H1 (cell line): Measurements from ENCODE around the gene SLC16A8. TPM values are rescaled to one million over a fixed set of nuclear protein-coding genes. Genes with fewer than 3 reads are reported as not detected.

Source experiments
- CTCF ChIA-PET: fragments of 300-600 bp; sonication (Branson Sonifier 250); formaldehyde crosslinking; loops from one replicate; lab custom pipeline; 2021; ENCODE audit not compliant: partially characterized antibody; lab: Charles Lee
- POLR2A ChIA-PET: fragments of 300-600 bp; sonication (Branson Sonifier 250); formaldehyde crosslinking; loops from one replicate; lab custom pipeline; 2021; ENCODE audit warnings: inconsistent platforms; ENCODE audit not compliant: partially characterized antibody; lab: Charles Lee
- DNase-seq, 2 experiments: peaks; one replicate each; pipeline versions ENCODE4 v3.0.0 to v3.0.0-alpha.2; 2010 to 2022; ENCODE audit warnings: low spot score in 2 of 2, low read depth in 1 of 2, mixed read lengths in 1 of 2
- FAIRE-seq: peaks from 2 replicates; lab custom pipeline; 2011; peaks lifted over from hg19 to GRCh38; lab: Jason Lieb, UNC
- H2AFZ ChIP-seq: 2 replicates; pipeline ENCODE4 v1.8.1; 2012; ENCODE audit warnings: low read length, inconsistent platforms
- H2AK5ac ChIP-seq: 2 replicates; pipeline ENCODE4 v1.6.1; 2013; ENCODE audit warnings: low read depth, low read length
- H2BK120ac ChIP-seq: replicated peaks from 2 replicates; pipeline ENCODE3; 2013; ENCODE audit warnings: low read depth, low read length, inconsistent platforms
- H2BK12ac ChIP-seq: 2 replicates; pipeline ENCODE4 v1.6.1; 2013; ENCODE audit warnings: low read depth, low read length
- H2BK15ac ChIP-seq: 2 replicates; pipeline ENCODE4 v1.6.1; 2013; ENCODE audit warnings: low read length
- H2BK20ac ChIP-seq: 2 replicates; pipeline ENCODE4 v1.6.1; 2013; ENCODE audit warnings: low read length
- H2BK5ac ChIP-seq: 2 replicates; pipeline ENCODE4 v1.6.1; 2013; ENCODE audit warnings: low read depth, low read length
- H3K14ac ChIP-seq: 2 replicates; pipeline ENCODE4 v1.6.1; 2013; ENCODE audit warnings: inconsistent platforms; ENCODE audit not compliant: insufficient read length
- H3K18ac ChIP-seq: 2 replicates; pipeline ENCODE4 v1.6.1; 2013; ENCODE audit warnings: low read length; ENCODE audit errors: extremely low read depth
- H3K23ac ChIP-seq: 2 replicates; pipeline ENCODE4 v1.6.1; 2013; ENCODE audit warnings: inconsistent platforms; ENCODE audit not compliant: insufficient read length
- H3K23me2 ChIP-seq: 2 replicates; pipeline ENCODE4 v1.6.1; 2013; ENCODE audit warnings: low read depth, low read length
- H3K27ac ChIP-seq: 2 replicates; pipeline ENCODE4 v1.6.1; 2011; ENCODE audit warnings: low read depth, low read length, inconsistent platforms
- H3K27me3 ChIP-seq, 4 experiments: replicated peaks in 1 of 4; 1 replicate in 1 of 4; 2 replicates in 3 of 4; pipeline versions ENCODE4 v1.6.1 to v1.8.1; 2011 to 2013; ENCODE audit warnings: low read length in 3 of 4, mild to moderate bottlenecking in 3 of 4, inconsistent platforms in 2 of 4, mixed read lengths in 2 of 4, moderate library complexity in 1 of 4; ENCODE audit not compliant: control insufficient read depth in 3 of 4, insufficient read depth in 3 of 4; ENCODE audit errors: extremely low read depth in 1 of 4
- H3K36me3 ChIP-seq, 4 experiments: 2 replicates each; pipeline versions ENCODE4 v1.6.1 to v1.8.1; 2011 to 2013; ENCODE audit warnings: mild to moderate bottlenecking in 4 of 4, low read length in 3 of 4, moderate library complexity in 2 of 4, control low read depth in 1 of 4, inconsistent platforms in 1 of 4; ENCODE audit not compliant: insufficient read depth in 4 of 4, control insufficient read depth in 2 of 4
- H3K4ac ChIP-seq: replicated peaks from 2 replicates; pipeline ENCODE3; 2013; ENCODE audit warnings: low read length, low read depth, mixed read lengths, inconsistent platforms; ENCODE audit not compliant: insufficient read length
- H3K4me1 ChIP-seq, 4 experiments: replicated peaks in 1 of 4; 1 replicate in 1 of 4; 2 replicates in 3 of 4; pipeline versions ENCODE4 v1.6.1 to v1.8.1; 2011 to 2013; ENCODE audit warnings: low read length in 3 of 4, inconsistent platforms in 2 of 4, mixed read lengths in 1 of 4; ENCODE audit not compliant: insufficient read depth in 4 of 4, control insufficient read depth in 3 of 4
- H3K4me2 ChIP-seq, 2 experiments: 2 replicates each; pipeline versions ENCODE4 v1.6.1 to v1.8.1; 2011 to 2013; ENCODE audit warnings: low read depth in 2 of 2, low read length in 2 of 2, control low read depth in 1 of 2, inconsistent platforms in 1 of 2, mild to moderate bottlenecking in 1 of 2; ENCODE audit not compliant: insufficient read depth in 1 of 2
- H3K4me3 ChIP-seq, 4 experiments: fragments of 200-600, 300-600 bp in 1 of 4; sonication (generic), shearing (Covaris generic), sonication (Bioruptor Twin) in 1 of 4; 2 replicates each; pipeline versions ENCODE4 v1.5.1 to v1.8.1; 2011 to 2016; ENCODE audit warnings: low read length in 4 of 4, low read depth in 3 of 4, control low read depth in 2 of 4, inconsistent platforms in 2 of 4, mild to moderate bottlenecking in 2 of 4, mixed read lengths in 1 of 4, moderate library complexity in 1 of 4; ENCODE audit not compliant: insufficient read depth in 2 of 4; ENCODE audit errors: extremely low read depth in 1 of 4
- H3K56ac ChIP-seq: replicated peaks from 2 replicates; pipeline ENCODE3; 2013; ENCODE audit warnings: low read depth, mild to moderate bottlenecking, mixed read lengths, low read length, inconsistent platforms; ENCODE audit not compliant: insufficient read length
- H3K79me1 ChIP-seq: 2 replicates; pipeline ENCODE4 v1.6.1; 2013; ENCODE audit warnings: low read depth, low read length, control low read depth
- H3K79me2 ChIP-seq, 2 experiments: 2 replicates each; pipeline versions ENCODE4 v1.6.1 to v1.8.1; 2012 to 2013; ENCODE audit warnings: low read length in 2 of 2, mild to moderate bottlenecking in 2 of 2, inconsistent platforms in 1 of 2; ENCODE audit not compliant: insufficient read depth in 2 of 2, control insufficient read depth in 1 of 2
- H3K9ac ChIP-seq, 4 experiments: replicated peaks in 1 of 4; 1 replicate in 1 of 4; 2 replicates in 3 of 4; pipeline versions ENCODE4 v1.6.1 to v1.8.1; 2011 to 2013; ENCODE audit warnings: low read depth in 3 of 4, low read length in 3 of 4, control low read depth in 2 of 4, mild to moderate bottlenecking in 2 of 4, moderate library complexity in 2 of 4, inconsistent platforms in 1 of 4; ENCODE audit errors: extremely low read depth in 1 of 4
- H3K9me3 ChIP-seq, 2 experiments: 2 replicates each; pipeline versions ENCODE4 v1.6.1 to v1.8.1; 2012 to 2013; ENCODE audit warnings: mild to moderate bottlenecking in 2 of 2, moderate library complexity in 2 of 2, control low read depth in 1 of 2, inconsistent platforms in 1 of 2, low read depth in 1 of 2, low read length in 1 of 2, mixed read lengths in 1 of 2; ENCODE audit not compliant: insufficient read depth in 2 of 2
- H4K20me1 ChIP-seq, 2 experiments: replicated peaks in 1 of 2; 2 replicates each; pipeline versions ENCODE3 to v1.8.1; 2011 to 2013; ENCODE audit warnings: inconsistent platforms in 2 of 2, low read length in 2 of 2, mild to moderate bottlenecking in 1 of 2; ENCODE audit not compliant: insufficient read depth in 2 of 2, control insufficient read depth in 1 of 2
- H4K5ac ChIP-seq: 2 replicates; pipeline ENCODE4 v1.6.1; 2013; ENCODE audit warnings: low read length, low read depth, mixed read lengths, inconsistent platforms; ENCODE audit not compliant: insufficient read length
- H4K8ac ChIP-seq: 2 replicates; pipeline ENCODE4 v1.8.0; 2013; ENCODE audit warnings: mild to moderate bottlenecking, moderate library complexity, low read length, inconsistent platforms; ENCODE audit not compliant: insufficient read depth; ENCODE audit errors: extremely low read depth
- H4K91ac ChIP-seq: replicated peaks from 2 replicates; pipeline ENCODE3; 2013; ENCODE audit warnings: low read length, mixed read lengths, inconsistent platforms; ENCODE audit not compliant: insufficient read length
- BRCA1 ChIP-seq: IDR thresholded peaks from 2 replicates; pipeline ENCODE4 v1.6.1; 2012; ENCODE audit warnings: low read depth, low read length, improper control_type of control experiment
- GTF2F1 ChIP-seq: IDR thresholded peaks from 2 replicates; pipeline ENCODE4 v1.6.1; 2012; ENCODE audit warnings: low read depth, low read length, improper control_type of control experiment, borderline replicate concordance
- JUND ChIP-seq: IDR thresholded peaks from 2 replicates; pipeline ENCODE4 v1.6.1; 2011; ENCODE audit warnings: mild to moderate bottlenecking, improper control_type of control experiment, low read length
- KDM5A ChIP-seq: fragments of 200-600 bp; IDR thresholded peaks from 2 replicates; pipeline ENCODE4 v1.7.1; 2012; ENCODE audit warnings: mild to moderate bottlenecking, low read length, inconsistent platforms, mixed read lengths
- MAX ChIP-seq: IDR thresholded peaks from 2 replicates; pipeline ENCODE4 v1.6.1; 2012; ENCODE audit warnings: inconsistent platforms
- PHF8 ChIP-seq: fragments of 200-600 bp; sonication (generic); conservative IDR thresholded peaks from 2 replicates; pipeline ENCODE4 v1.7.1; 2012; ENCODE audit warnings: low read depth, mild to moderate bottlenecking, inconsistent platforms, low read length, moderate library complexity
- RAD21 ChIP-seq, 2 experiments: IDR thresholded peaks in 1 of 2; conservative IDR thresholded peaks in 1 of 2; 2 replicates each; pipeline ENCODE4 v1.6.1; 2011; ENCODE audit warnings: low read depth in 2 of 2, low read length in 2 of 2, improper control_type of control experiment in 1 of 2, inconsistent platforms in 1 of 2, mild to moderate bottlenecking in 1 of 2, moderate library complexity in 1 of 2
- SP4 ChIP-seq: IDR thresholded peaks from 2 replicates; pipeline ENCODE4 v1.6.1; 2012; ENCODE audit warnings: low read length, inconsistent platforms
- YY1 ChIP-seq: IDR thresholded peaks from 2 replicates; pipeline ENCODE4 v1.6.1; 2011; ENCODE audit warnings: low read depth, mild to moderate bottlenecking, low read length
- ZNF274 ChIP-seq: IDR thresholded peaks from 2 replicates; pipeline ENCODE4 v1.7.0; 2012; ENCODE audit warnings: low read length, borderline replicate concordance; ENCODE audit errors: extremely low read depth
- WGBS, 2 experiments: shearing (Covaris generic) in 1 of 2; methylation state at CpG; one replicate each; pipeline versions ENCODE4 v1.1.6 to v1.1.7; 2013 to 2015; ENCODE audit warnings: low lambda C conversion rate in 2 of 2, mixed read lengths in 2 of 2, inconsistent platforms in 1 of 2, low coverage in 1 of 2, missing lambda C conversion rate in 1 of 2; ENCODE audit not compliant: insufficient replicate concordance in 2 of 2, insufficient coverage in 1 of 2, insufficient read length in 1 of 2; ENCODE audit errors: extremely low coverage in 1 of 2, missing lambda C conversion rate in 1 of 2; 5-methylcytosine and 5-hydroxymethylcytosine counted together
- polyA plus RNA-seq, 7 experiments: library from polyadenylated mRNA; depleted of rRNA in 3 of 7; stranded (reverse) in 5 of 7; unstranded in 2 of 7; fragments of >200 nt in 5 of 7; fragments of 200-250 nt in 2 of 7; gene quantifications; 1 replicate in 5 of 7; 2 replicates in 1 of 7; 4 replicates in 1 of 7; pipeline versions ENCODE4 v1.2.1 to v1.2.3, GENCODE V29; 2011 to 2013; ENCODE audit warnings: missing spikeins in 2 of 7, mixed read lengths in 2 of 7
- total RNA-seq: library from RNA; stranded (reverse); fragmentation: NEBNext Ultra II Directional; extraction: Animal tissue kit (Norgen Biotek cat#: 25700); gene quantifications from 2 replicates; pipeline ENCODE4 v1.2.1, GENCODE V29; 2021
- TF ChIP-seq, protein P1 (sequence below), 3 experiments: IDR thresholded peaks; 1 replicate in 2 of 3; 2 replicates in 1 of 3; pipeline versions ENCODE4 v1.5.1 to v1.6.1; 2011; ENCODE audit warnings: low read length in 3 of 3, mild to moderate bottlenecking in 3 of 3, inconsistent platforms in 2 of 3, low read depth in 1 of 3, moderate library complexity in 1 of 3; ENCODE audit not compliant: insufficient read depth in 1 of 3; ENCODE audit errors: control extremely low read depth in 1 of 3

The SLC16A8 gene
- total and polyA plus RNA-seq, 2 of the 8 experiments (the other 6 are each of a cell fraction or from before 2014, with no cell fraction given): 0.70 TPM; not detected in 1

GRCh38 chr22:38075961-38076360, 8.0 kb downstream of the SLC16A8 start:
- no peak overlapping the region for H2AK5ac ChIP-seq
- no peak overlapping the region for H3K56ac ChIP-seq
- H3K27ac ChIP-seq: no peak overlapping the region
- no peak overlapping the region for H2BK20ac ChIP-seq
- H3K79me1 ChIP-seq: no peaks in the 10 kb centered on the region
- no peak overlapping the region for H3K4ac ChIP-seq
- H4K20me1 ChIP-seq: peaks cover 0 to 5% of the 10 kb centered on the region in 2 experiments
- H3K4me3 ChIP-seq: no peak overlapping the region
- no peak overlapping the region for H2AFZ ChIP-seq
- peaks cover 3 to 15% (median 13%) of the 10 kb centered on the region in 4 experiments for H3K27me3 ChIP-seq
- H2BK15ac ChIP-seq: no peak overlapping the region
- H2BK12ac ChIP-seq: no peak overlapping the region
- H3K23me2 ChIP-seq: peaks cover 1% of the 10 kb centered on the region
- H4K5ac ChIP-seq: no peak overlapping the region
- no peak overlapping the region for H4K91ac ChIP-seq
- no peak overlapping the region for H3K4me2 ChIP-seq
- H3K23ac ChIP-seq: no peak overlapping the region
- no peak overlapping the region for H2BK5ac ChIP-seq
- H4K8ac ChIP-seq: no peak overlapping the region
- H3K9ac ChIP-seq: no peak overlapping the region
- no peak overlapping the region for H2BK120ac ChIP-seq
- 86% methylated on average over 12 of the region's 13 CpGs; no CpG with 5 or more reads in 1 of the 2 experiments for WGBS, 2 experiments
- no peaks in the 10 kb centered on the region for H3K9me3 ChIP-seq
- H3K14ac ChIP-seq: no peak overlapping the region
- ChIA-PET POLR2A (interaction anchor here (0.6 to 1.8 kb wide), 2 partner anchors 21 to 414 kb away, joined by 3 to 6 read pairs; no protein-coding TSS in a partner anchor), CTCF (interaction anchor here (0.8 to 12.5 kb wide), 5 partner anchors 9 to 66 kb away, joined by 3 to 264 read pairs (median 15); partner anchors contain the start of gene PICK1)
- H3K79me2 ChIP-seq: no peaks in the 10 kb centered on the region
- peaks cover 3 to 13% (median 3%) of the 10 kb centered on the region in 4 experiments; a peak in 5 of 8 replicates for H3K36me3 ChIP-seq
- peaks cover 0 to 4% (median 1%) of the 10 kb centered on the region in 4 experiments; a peak in 2 of 7 replicates for H3K4me1 ChIP-seq
- no peak overlapping the region for H3K18ac ChIP-seq
- FAIRE-seq (no peak), DNase-seq (no peak)
- TF ChIP-seq KDM5A (no peak), MAX (no peak), YY1 (no peak), RAD21 (IDR thresholded peaks at IDR 0.05 in 1 of 2, conservative IDR thresholded peaks at IDR 0.05 in 1 of 2; ENCODE audit: low read depth in 2 of 2, low read length in 2 of 2) (no peak), PHF8 (no peak), SP4 (no peak), BRCA1 (no peak), GTF2F1 (no peak), ZNF274 (no peak), JUND (no peak)
- TF ChIP-seq, protein P1, sequence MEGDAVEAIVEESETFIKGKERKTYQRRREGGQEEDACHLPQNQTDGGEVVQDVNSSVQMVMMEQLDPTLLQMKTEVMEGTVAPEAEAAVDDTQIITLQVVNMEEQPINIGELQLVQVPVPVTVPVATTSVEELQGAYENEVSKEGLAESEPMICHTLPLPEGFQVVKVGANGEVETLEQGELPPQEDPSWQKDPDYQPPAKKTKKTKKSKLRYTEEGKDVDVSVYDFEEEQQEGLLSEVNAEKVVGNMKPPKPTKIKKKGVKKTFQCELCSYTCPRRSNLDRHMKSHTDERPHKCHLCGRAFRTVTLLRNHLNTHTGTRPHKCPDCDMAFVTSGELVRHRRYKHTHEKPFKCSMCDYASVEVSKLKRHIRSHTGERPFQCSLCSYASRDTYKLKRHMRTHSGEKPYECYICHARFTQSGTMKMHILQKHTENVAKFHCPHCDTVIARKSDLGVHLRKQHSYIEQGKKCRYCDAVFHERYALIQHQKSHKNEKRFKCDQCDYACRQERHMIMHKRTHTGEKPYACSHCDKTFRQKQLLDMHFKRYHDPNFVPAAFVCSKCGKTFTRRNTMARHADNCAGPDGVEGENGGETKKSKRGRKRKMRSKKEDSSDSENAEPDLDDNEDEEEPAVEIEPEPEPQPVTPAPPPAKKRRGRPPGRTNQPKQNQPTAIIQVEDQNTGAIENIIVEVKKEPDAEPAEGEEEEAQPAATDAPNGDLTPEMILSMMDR (IDR thresholded peaks at IDR 0.05; ENCODE audit: control extremely low read depth in 1 of 3, insufficient read depth in 1 of 3, low read depth in 1 of 3, low read length in 3 of 3): no peak
